ENCODE results near the gene ZNF778. TPM values are rescaled to one million over a fixed set of nuclear protein-coding genes. Genes with fewer than 3 reads are reported as not detected.
"Not testable (repeated sequence)": the region's sequence is repeated elsewhere in the genome, so short reads cannot be mapped to it uniquely, and the experiment has no call there.

The ZNF778 gene
- total and polyA plus RNA-seq, 2 donors (not counting 1 experiment from before 2014, with no cell fraction given) = 4.3 to 9.4 TPM

- not testable (repeated sequence) for H3K4me2 ChIP-seq (ENCODE audit: extremely low read depth, insufficient read depth, low read length); H3K27me3 ChIP-seq (ENCODE audit: control insufficient read depth, insufficient read depth, low read length); H3K4me1 ChIP-seq (ENCODE audit: control insufficient read depth, extremely low read depth, insufficient read depth, low read length); H3K36me3 ChIP-seq (ENCODE audit: control insufficient read depth, insufficient read depth, low read length); H4K20me1 ChIP-seq (ENCODE audit: control insufficient read depth, extremely low read depth, insufficient read depth, low read length); H3K9me3 ChIP-seq (ENCODE audit: control insufficient read depth, insufficient read depth, low read depth, low read length); H3K9ac ChIP-seq (ENCODE audit: insufficient read depth, low read length); H3K79me2 ChIP-seq (ENCODE audit: control insufficient read depth, insufficient read depth, low read length); H3K4me3 ChIP-seq (replicated peaks in 1 of 4; ENCODE audit: control extremely low read depth in 1 of 4, insufficient read depth in 1 of 4, low read depth in 3 of 4, low read length in 4 of 4); DNase-seq (ENCODE audit: low read depth in 2 of 2); H2AFZ ChIP-seq (ENCODE audit: low read length); H3K27ac ChIP-seq (ENCODE audit: insufficient read depth, low read length)
Measured at GRCh38 chr16:89186593-89187031, 30.9 kb upstream of the ZNF778 start.

GRCh38 chr16:89187032-89187769 is 30.3 kb upstream of the ZNF778 start:
- Histone ChIP-seq H3K36me3 (ENCODE audit: control insufficient read depth, insufficient read depth, low read length) (no peaks in the 10 kb centered on the region), H3K79me2 (ENCODE audit: control insufficient read depth, insufficient read depth, low read length) (no peaks in the 10 kb centered on the region), H4K20me1 (ENCODE audit: control insufficient read depth, extremely low read depth, insufficient read depth, low read length) (no peaks in the 10 kb centered on the region), H3K4me3 (replicated peaks in 1 of 4; ENCODE audit: control extremely low read depth in 1 of 4, insufficient read depth in 1 of 4, low read depth in 3 of 4, low read length in 4 of 4) (no peak overlapping the region), H3K9me3 (ENCODE audit: control insufficient read depth, insufficient read depth, low read depth, low read length) (no peaks in the 10 kb centered on the region), H3K4me2 (ENCODE audit: extremely low read depth, insufficient read depth, low read length) (no peak overlapping the region), H3K4me1 (ENCODE audit: control insufficient read depth, extremely low read depth, insufficient read depth, low read length) (no peaks in the 10 kb centered on the region), H2AFZ (ENCODE audit: low read length) (no peak overlapping the region), H3K9ac (ENCODE audit: insufficient read depth, low read length) (no peak overlapping the region), H3K27me3 (ENCODE audit: control insufficient read depth, insufficient read depth, low read length) (peaks cover 5% of the 10 kb centered on the region), H3K27ac (ENCODE audit: insufficient read depth, low read length) (no peak overlapping the region)
- peak; percentile 19 to 22 for DNase-seq (ENCODE audit: low read depth in 2 of 2)
- TF ChIP-seq CTCF (conservative IDR thresholded peaks at IDR 0.05 in 1 of 2, IDR thresholded peaks at IDR 0.05 in 1 of 2; ENCODE audit: low read depth in 1 of 2, low read length in 2 of 2) = no peak
- no peak for TF ChIP-seq EZH2 (IDR thresholded peaks at IDR 0.05; ENCODE audit: low read length, missing control alignments)

- H2AFZ ChIP-seq (ENCODE audit: low read length) = no peak overlapping the region
- H3K36me3 ChIP-seq (ENCODE audit: control insufficient read depth, insufficient read depth, low read length) = no peaks in the 10 kb centered on the region
- TF ChIP-seq EZH2 (IDR thresholded peaks at IDR 0.05; ENCODE audit: low read length, missing control alignments) = no peak
- TF ChIP-seq CTCF (conservative IDR thresholded peaks at IDR 0.05 in 1 of 2, IDR thresholded peaks at IDR 0.05 in 1 of 2; ENCODE audit: low read depth in 1 of 2, low read length in 2 of 2) = no peak
- H3K27ac ChIP-seq (ENCODE audit: insufficient read depth, low read length) = no peak overlapping the region
- H3K4me2 ChIP-seq (ENCODE audit: extremely low read depth, insufficient read depth, low read length) = no peak overlapping the region
- no peaks in the 10 kb centered on the region for H4K20me1 ChIP-seq (ENCODE audit: control insufficient read depth, extremely low read depth, insufficient read depth, low read length)
- DNase-seq (ENCODE audit: low read depth in 2 of 2) = peak in 1 of 2 donors; percentile 15
- peaks cover 5% of the 10 kb centered on the region for H3K27me3 ChIP-seq (ENCODE audit: control insufficient read depth, insufficient read depth, low read length)
- no peak overlapping the region for H3K4me3 ChIP-seq (replicated peaks in 1 of 4; ENCODE audit: control extremely low read depth in 1 of 4, insufficient read depth in 1 of 4, low read depth in 3 of 4, low read length in 4 of 4)
- no peaks in the 10 kb centered on the region for H3K4me1 ChIP-seq (ENCODE audit: control insufficient read depth, extremely low read depth, insufficient read depth, low read length)
- no peak overlapping the region for H3K9ac ChIP-seq (ENCODE audit: insufficient read depth, low read length)
- no peaks in the 10 kb centered on the region for H3K9me3 ChIP-seq (ENCODE audit: control insufficient read depth, insufficient read depth, low read depth, low read length)
- no peaks in the 10 kb centered on the region for H3K79me2 ChIP-seq (ENCODE audit: control insufficient read depth, insufficient read depth, low read length)
Measured at GRCh38 chr16:89187770-89188392, 29.6 kb upstream of the ZNF778 start.

- not testable (repeated sequence) for H4K20me1 ChIP-seq (ENCODE audit: control insufficient read depth, extremely low read depth, insufficient read depth, low read length); H3K27ac ChIP-seq (ENCODE audit: insufficient read depth, low read length); H3K27me3 ChIP-seq (ENCODE audit: control insufficient read depth, insufficient read depth, low read length); H3K4me2 ChIP-seq (ENCODE audit: extremely low read depth, insufficient read depth, low read length); H3K9ac ChIP-seq (ENCODE audit: insufficient read depth, low read length); H3K9me3 ChIP-seq (ENCODE audit: control insufficient read depth, insufficient read depth, low read depth, low read length); DNase-seq (ENCODE audit: low read depth in 2 of 2); H3K4me3 ChIP-seq (replicated peaks in 1 of 4; ENCODE audit: control extremely low read depth in 1 of 4, insufficient read depth in 1 of 4, low read depth in 3 of 4, low read length in 4 of 4); H3K79me2 ChIP-seq (ENCODE audit: control insufficient read depth, insufficient read depth, low read length); H2AFZ ChIP-seq (ENCODE audit: low read length); H3K4me1 ChIP-seq (ENCODE audit: control insufficient read depth, extremely low read depth, insufficient read depth, low read length); H3K36me3 ChIP-seq (ENCODE audit: control insufficient read depth, insufficient read depth, low read length)
Measured at GRCh38 chr16:89188471-89189357, 28.8 kb upstream of the ZNF778 start.
